A673 (cell line): ENCODE measurements around the gene KLK11. TPM values are rescaled to one million over a fixed set of nuclear protein-coding genes. Genes with fewer than 3 reads are reported as not detected.

Experiments used
- BruUV-seq: library from RNA; stranded (reverse); fragments of 400-500 nt; replicated peaks from 2 replicates; lab custom pipeline; 2021; lab: Mats Ljungman, UMichigan
- CTCF ChIA-PET: fragments of 300-600 bp; sonication (Branson Sonifier 250); formaldehyde crosslinking; loops from one replicate; lab custom pipeline; 2022; ENCODE audit warnings: antibody characterized with exemption; lab: Charles Lee
- POLR2A ChIA-PET: fragments of 300-600 bp; sonication (Branson Sonifier 250); formaldehyde crosslinking; loops from one replicate; lab custom pipeline; 2022; ENCODE audit warnings: antibody characterized with exemption; ENCODE audit not compliant: low non-redundant PET; lab: Charles Lee
- DNase-seq: peaks from one replicate; pipeline ENCODE4 v3.0.0-alpha.2; 2015; ENCODE audit warnings: low spot score
- H3K27ac ChIP-seq: fragments of 200-600 bp; sonication (generic); 2 replicates; pipeline ENCODE4 v1.5.1; 2016; ENCODE audit warnings: mixed run types, low read depth, mild to moderate bottlenecking, mixed read lengths, antibody characterized with exemption, low read length; ENCODE audit not compliant: poor library complexity, severe bottlenecking
- H3K27me3 ChIP-seq: fragments of 200-600 bp; sonication (generic); replicated peaks from 2 replicates; pipeline ENCODE4 v1.6.1; 2017; ENCODE audit warnings: mixed run types, low read depth, mild to moderate bottlenecking, mixed read lengths, antibody characterized with exemption, low read length; ENCODE audit not compliant: insufficient read depth, poor library complexity
- H3K36me3 ChIP-seq: fragments of 200-600 bp; sonication (generic); 2 replicates; pipeline ENCODE4 v1.6.1; 2016; ENCODE audit warnings: mixed run types, mild to moderate bottlenecking, mixed read lengths, antibody characterized with exemption, low read length; ENCODE audit not compliant: insufficient read depth, poor library complexity, severe bottlenecking
- H3K4me1 ChIP-seq: fragments of 200-600 bp; sonication (generic); 2 replicates; pipeline ENCODE4 v1.6.1; 2017; ENCODE audit warnings: mixed run types, mild to moderate bottlenecking, mixed read lengths, antibody characterized with exemption, low read length; ENCODE audit not compliant: insufficient read depth, poor library complexity, severe bottlenecking
- H3K4me3 ChIP-seq: fragments of 200-600 bp; sonication (generic); 2 replicates; pipeline ENCODE4 v1.5.1; 2016; ENCODE audit warnings: low read depth, mixed run types, mild to moderate bottlenecking, mixed read lengths, low read length; ENCODE audit not compliant: poor library complexity, severe bottlenecking
- H3K9me3 ChIP-seq: fragments of 200-600 bp; sonication (generic); 2 replicates; pipeline ENCODE4 v1.6.1; 2016; ENCODE audit warnings: mixed run types, low read depth, mild to moderate bottlenecking, mixed read lengths, antibody characterized with exemption, low read length; ENCODE audit not compliant: poor library complexity, severe bottlenecking
- CTCF ChIP-seq: fragments of 300-800, 200-600 bp; sonication (generic); conservative IDR thresholded peaks from 2 replicates; pipeline ENCODE4 v1.5.1; 2017; ENCODE audit warnings: low read depth, mild to moderate bottlenecking, antibody characterized with exemption, low read length, moderate library complexity, mixed read lengths
- EZH2 ChIP-seq: fragments of 200-600 bp; sonication (generic); IDR thresholded peaks from 2 replicates; pipeline ENCODE4 v1.6.1; 2017; ENCODE audit warnings: borderline replicate concordance, low read depth, mild to moderate bottlenecking, mixed read lengths, antibody characterized with exemption, low read length; ENCODE audit not compliant: poor library complexity, severe bottlenecking
- intact Hi-C: fragments of 100-400 bp; cut with micrococcal nuclease; formaldehyde crosslinking; loops from one replicate; pipeline ENCODE4 v1.10.0; 2022; ENCODE audit not compliant: unreplicated experiment
- total RNA-seq: library from RNA; stranded (reverse); gene quantifications from 2 replicates; pipeline ENCODE4 v1.2.3, GENCODE V29; 2021

Gene KLK11
- total RNA-seq, 1 experiment from 2014 or later: not detected

- CTCF ChIA-PET: interaction anchor here (0.6 to 1.7 kb wide), 2 partner anchors 86 to 565 kb away, joined by 3 to 7 read pairs; no protein-coding TSS in a partner anchor
- BruUV-seq: no TSS peak
- intact Hi-C loops: loop anchor here (2.0 to 10.0 kb wide), 2 partner anchors 85 to 311 kb away; no protein-coding TSS in a partner anchor
Measured at GRCh38 chr19:51015691-51016267, 10.6 kb downstream of the KLK11 start.

GRCh38 chr19:51014242-51014641, 12.2 kb downstream of the KLK11 start:
- Histone ChIP-seq H3K27me3 (peaks cover 52% of the 10 kb centered on the region), H3K4me1 (peaks cover 7% of the 10 kb centered on the region), H3K36me3 (no peaks in the 10 kb centered on the region), H3K27ac (no peak overlapping the region), H3K9me3 (no peaks in the 10 kb centered on the region), H3K4me3 (no peak overlapping the region)
- intact Hi-C loops: loop anchor here (10.0 kb wide), 1 partner anchor 309 kb away; no protein-coding TSS in a partner anchor
- POLR2A ChIA-PET: no interaction called here
- no peak for DNase-seq
- CTCF ChIA-PET: no interaction called here
- TF ChIP-seq CTCF (no peak), EZH2 (no peak)
- BruUV-seq: no TSS peak

More at GRCh38 chr19:51015691-51016267, 10.6 kb downstream of the KLK11 start:
- H3K9me3 ChIP-seq: no peaks in the 10 kb centered on the region
- H3K27ac ChIP-seq: no peak overlapping the region
- POLR2A ChIA-PET: no interaction called here
- peaks cover 7% of the 10 kb centered on the region for H3K4me1 ChIP-seq
- H3K27me3 ChIP-seq: peaks cover 55% of the 10 kb centered on the region
- no peak for DNase-seq
- TF ChIP-seq EZH2 (no peak), CTCF (no peak)
- H3K4me3 ChIP-seq: no peak overlapping the region
- H3K36me3 ChIP-seq: no peaks in the 10 kb centered on the region

- TF ChIP-seq CTCF (no peak), EZH2 (no peak)
- ChIA-PET CTCF (no interaction called here), POLR2A (interaction anchor here (0.6 kb wide), 1 partner anchor 644 kb away, joined by 11 read pairs; no protein-coding TSS in a partner anchor)
- DNase-seq: no peak
- intact Hi-C loops: loop anchor here (10.0 kb wide), 1 partner anchor 308 kb away; no protein-coding TSS in a partner anchor
- Histone ChIP-seq H3K4me3 (no peak overlapping the region), H3K9me3 (no peaks in the 10 kb centered on the region), H3K4me1 (peaks cover 7% of the 10 kb centered on the region), H3K27ac (no peak overlapping the region), H3K36me3 (no peaks in the 10 kb centered on the region), H3K27me3 (peaks cover 50% of the 10 kb centered on the region)
- BruUV-seq: no TSS peak
Measured at GRCh38 chr19:51012661-51013190, 13.7 kb downstream of the KLK11 start.
